ENCODE measurements around the gene KBTBD2.
"Not testable (repeated sequence)": the region's sequence is repeated elsewhere in the genome, so short reads cannot be mapped to it uniquely, and the experiment has no call there.

KBTBD2 gene

GRCh38 chr7:32935558-32935957, 44.0 kb upstream of the KBTBD2 start:
- Histone ChIP-seq H3K79me2 (peaks cover 38% of the 10 kb centered on the region), H3K27ac (no peak overlapping the region), H3K36me3 (ENCODE audit: control insufficient read depth, insufficient read depth, low read length) (no peaks in the 10 kb centered on the region), H3K9ac (no peak overlapping the region), H3K9me3 (ENCODE audit: control insufficient read depth, low read length) (no peaks in the 10 kb centered on the region), H3K27me3 (ENCODE audit: control insufficient read depth, insufficient read depth, low read length) (no peaks in the 10 kb centered on the region), H3K4me1 (peaks cover 7% of the 10 kb centered on the region), H3K4me3 (ENCODE audit: low read depth, low read length) (no peak overlapping the region), H3K4me2 (ENCODE audit: low read length) (no peak overlapping the region), H2AFZ (no peak overlapping the region)
- no peak for TF ChIP-seq CTCF (IDR thresholded peaks at IDR 0.05)

GRCh38 chr7:32930378-32930777, 38.8 kb upstream of the KBTBD2 start:
- H3K9ac ChIP-seq = no peak overlapping the region
- no peak for TF ChIP-seq CTCF (IDR thresholded peaks at IDR 0.05)
- H3K27me3 ChIP-seq (ENCODE audit: control insufficient read depth, insufficient read depth, low read length) = no peaks in the 10 kb centered on the region
- H3K4me2 ChIP-seq (ENCODE audit: low read length) = no peak overlapping the region
- no peaks in the 10 kb centered on the region for H3K9me3 ChIP-seq (ENCODE audit: control insufficient read depth, low read length)
- no peak overlapping the region for H3K27ac ChIP-seq
- H3K36me3 ChIP-seq (ENCODE audit: control insufficient read depth, insufficient read depth, low read length) = no peaks in the 10 kb centered on the region
- H3K4me3 ChIP-seq (ENCODE audit: low read depth, low read length) = no peak overlapping the region
- H3K4me1 ChIP-seq = no peaks in the 10 kb centered on the region
- peaks cover 14% of the 10 kb centered on the region for H3K79me2 ChIP-seq
- no peak overlapping the region for H2AFZ ChIP-seq

GRCh38 chr7:32929430-32930143, 38.0 kb upstream of the KBTBD2 start:
- Histone ChIP-seq H3K36me3 (ENCODE audit: control insufficient read depth, insufficient read depth, low read length) (no peaks in the 10 kb centered on the region), H3K9me3 (ENCODE audit: control insufficient read depth, low read length) (no peaks in the 10 kb centered on the region)
- TF ChIP-seq CTCF (IDR thresholded peaks at IDR 0.05) = no peak

GRCh38 chr7:32928785-32929298, 37.3 kb upstream of the KBTBD2 start:
- Histone ChIP-seq H3K4me1 (no peaks in the 10 kb centered on the region), H3K9me3 (ENCODE audit: control insufficient read depth, low read length) (no peaks in the 10 kb centered on the region), H3K4me2 (ENCODE audit: low read length) (no peak overlapping the region), H3K9ac (no peak overlapping the region), H3K27me3 (ENCODE audit: control insufficient read depth, insufficient read depth, low read length) (no peaks in the 10 kb centered on the region), H3K79me2 (peaks cover 13% of the 10 kb centered on the region), H3K4me3 (ENCODE audit: low read depth, low read length) (no peak overlapping the region), H3K27ac (no peak overlapping the region), H3K36me3 (ENCODE audit: control insufficient read depth, insufficient read depth, low read length) (no peaks in the 10 kb centered on the region), H2AFZ (no peak overlapping the region)
- no peak for TF ChIP-seq CTCF (IDR thresholded peaks at IDR 0.05)

More at GRCh38 chr7:32929430-32930143, 38.0 kb upstream of the KBTBD2 start:
- no peak overlapping the region for H3K27ac ChIP-seq
- no peaks in the 10 kb centered on the region for H3K4me1 ChIP-seq
- peaks cover 13% of the 10 kb centered on the region for H3K79me2 ChIP-seq
- no peaks in the 10 kb centered on the region for H3K27me3 ChIP-seq (ENCODE audit: control insufficient read depth, insufficient read depth, low read length)
- H3K4me2 ChIP-seq (ENCODE audit: low read length) = no peak overlapping the region
- no peak overlapping the region for H3K4me3 ChIP-seq (ENCODE audit: low read depth, low read length)
- no peak overlapping the region for H2AFZ ChIP-seq
- no peak overlapping the region for H3K9ac ChIP-seq

GRCh38 chr7:32921896-32922295, 30.3 kb upstream of the KBTBD2 start:
- Histone ChIP-seq H3K4me3 (ENCODE audit: low read depth, low read length) (no peak overlapping the region), H3K27ac (no peak overlapping the region), H3K4me1 (no peaks in the 10 kb centered on the region), H3K4me2 (ENCODE audit: low read length) (no peak overlapping the region), H3K27me3 (ENCODE audit: control insufficient read depth, insufficient read depth, low read length) (no peaks in the 10 kb centered on the region), H3K36me3 (ENCODE audit: control insufficient read depth, insufficient read depth, low read length) (no peaks in the 10 kb centered on the region), H3K9me3 (ENCODE audit: control insufficient read depth, low read length) (no peaks in the 10 kb centered on the region), H3K9ac (no peak overlapping the region), H2AFZ (no peak overlapping the region), H3K79me2 (no peaks in the 10 kb centered on the region)
- no peak for TF ChIP-seq CTCF (IDR thresholded peaks at IDR 0.05)

- H3K9me3 ChIP-seq (ENCODE audit: control insufficient read depth, low read length); H3K4me1 ChIP-seq; H3K79me2 ChIP-seq; H3K9ac ChIP-seq; H3K27ac ChIP-seq; H3K4me3 ChIP-seq (ENCODE audit: low read depth, low read length); H2AFZ ChIP-seq; H3K36me3 ChIP-seq (ENCODE audit: control insufficient read depth, insufficient read depth, low read length); H3K4me2 ChIP-seq (ENCODE audit: low read length); H3K27me3 ChIP-seq (ENCODE audit: control insufficient read depth, insufficient read depth, low read length): not testable (repeated sequence)
These were observed 25.4 kb upstream of the KBTBD2 start for GRCh38 chr7:32916994-32917393.

Measured in parathyroid adenoma (tissue), 2 donors.